ENCODE results near the gene CXCL6. TPM values are rescaled to one million over a fixed set of nuclear protein-coding genes. Genes with fewer than 3 reads are reported as not detected.

CXCL6 gene
- total and polyA plus RNA-seq, 4 donors: 0.79 to 2.9 (median 1.4) TPM

- Histone ChIP-seq H3K9me3 (ENCODE audit: control insufficient read depth, insufficient read depth, low read length) (no peaks in the 10 kb centered on the region), H3K4me1 (ENCODE audit: control insufficient read depth, insufficient read depth, low read length) (no peaks in the 10 kb centered on the region), H3K27me3 (ENCODE audit: control insufficient read depth, insufficient read depth, low read length) (no peaks in the 10 kb centered on the region), H3K27ac (ENCODE audit: low read depth, low read length) (no peak overlapping the region), H3K36me3 (ENCODE audit: control insufficient read depth, insufficient read depth, low read length) (no peaks in the 10 kb centered on the region), H3K4me3 (ENCODE audit: low read depth, low read length) (no peak overlapping the region)
- WGBS (ENCODE audit: insufficient coverage): 100% methylated on average over 2 of the region's 3 CpGs
- DNase-seq (ENCODE audit: low read depth in 4 of 6, low spot score in 6 of 6): no peak
Observed at GRCh38 chr4:73816814-73817213, 19.7 kb upstream of the CXCL6 start.

GRCh38 chr4:73817341-73817740 lies 19.1 kb upstream of the CXCL6 start:
- Histone ChIP-seq H3K4me3 (ENCODE audit: low read depth, low read length) (no peak overlapping the region), H3K9me3 (ENCODE audit: control insufficient read depth, insufficient read depth, low read length) (no peaks in the 10 kb centered on the region), H3K27me3 (ENCODE audit: control insufficient read depth, insufficient read depth, low read length) (no peaks in the 10 kb centered on the region), H3K36me3 (ENCODE audit: control insufficient read depth, insufficient read depth, low read length) (no peaks in the 10 kb centered on the region), H3K4me1 (ENCODE audit: control insufficient read depth, insufficient read depth, low read length) (no peaks in the 10 kb centered on the region), H3K27ac (ENCODE audit: low read depth, low read length) (no peak overlapping the region)
- no CpG with 5 or more reads among the region's 1 CpG for WGBS (ENCODE audit: insufficient coverage)
- no peak for DNase-seq (ENCODE audit: low read depth in 4 of 6, low spot score in 6 of 6)

GRCh38 chr4:73821325-73821724 lies 15.2 kb upstream of the CXCL6 start:
- Histone ChIP-seq H3K27me3 (ENCODE audit: control insufficient read depth, insufficient read depth, low read length) (no peaks in the 10 kb centered on the region), H3K27ac (ENCODE audit: low read depth, low read length) (no peak overlapping the region), H3K4me1 (ENCODE audit: control insufficient read depth, insufficient read depth, low read length) (no peaks in the 10 kb centered on the region), H3K9me3 (ENCODE audit: control insufficient read depth, insufficient read depth, low read length) (no peaks in the 10 kb centered on the region), H3K4me3 (ENCODE audit: low read depth, low read length) (no peak overlapping the region), H3K36me3 (ENCODE audit: control insufficient read depth, insufficient read depth, low read length) (no peaks in the 10 kb centered on the region)
- WGBS (ENCODE audit: insufficient coverage): no CpG with 5 or more reads among the region's 4 CpGs
- no peak for DNase-seq (ENCODE audit: low read depth in 4 of 6, low spot score in 6 of 6)

- H3K4me3 ChIP-seq (ENCODE audit: low read depth, low read length): no peak overlapping the region
- H3K27me3 ChIP-seq (ENCODE audit: control insufficient read depth, insufficient read depth, low read length): no peaks in the 10 kb centered on the region
- no peak for DNase-seq (ENCODE audit: low read depth in 4 of 6, low spot score in 6 of 6)
- no peak overlapping the region for H3K27ac ChIP-seq (ENCODE audit: low read depth, low read length)
- H3K4me1 ChIP-seq (ENCODE audit: control insufficient read depth, insufficient read depth, low read length): no peaks in the 10 kb centered on the region
- no peaks in the 10 kb centered on the region for H3K36me3 ChIP-seq (ENCODE audit: control insufficient read depth, insufficient read depth, low read length)
- 100% methylated on average over 1 of the region's 3 CpGs for WGBS (ENCODE audit: insufficient coverage)
- H3K9me3 ChIP-seq (ENCODE audit: control insufficient read depth, insufficient read depth, low read length): no peaks in the 10 kb centered on the region
Observed at GRCh38 chr4:73822389-73822788, 14.1 kb upstream of the CXCL6 start.

GRCh38 chr4:73822812-73823504 lies 13.5 kb upstream of the CXCL6 start:
- no peaks in the 10 kb centered on the region for H3K27me3 ChIP-seq (ENCODE audit: control insufficient read depth, insufficient read depth, low read length)
- DNase-seq (ENCODE audit: low read depth in 4 of 6, low spot score in 6 of 6): peak in 1 of 6 donors; percentile 13
- no peaks in the 10 kb centered on the region for H3K4me1 ChIP-seq (ENCODE audit: control insufficient read depth, insufficient read depth, low read length)
- no peak overlapping the region for H3K4me3 ChIP-seq (ENCODE audit: low read depth, low read length)
- no peak overlapping the region for H3K27ac ChIP-seq (ENCODE audit: low read depth, low read length)
- no peaks in the 10 kb centered on the region for H3K36me3 ChIP-seq (ENCODE audit: control insufficient read depth, insufficient read depth, low read length)
- H3K9me3 ChIP-seq (ENCODE audit: control insufficient read depth, insufficient read depth, low read length): no peaks in the 10 kb centered on the region

- DNase-seq (ENCODE audit: low read depth in 4 of 6, low spot score in 6 of 6): no peak
- no peaks in the 10 kb centered on the region for H3K9me3 ChIP-seq (ENCODE audit: control insufficient read depth, insufficient read depth, low read length)
- H3K4me3 ChIP-seq (ENCODE audit: low read depth, low read length): no peak overlapping the region
- no peaks in the 10 kb centered on the region for H3K4me1 ChIP-seq (ENCODE audit: control insufficient read depth, insufficient read depth, low read length)
- H3K27ac ChIP-seq (ENCODE audit: low read depth, low read length): no peak overlapping the region
- H3K36me3 ChIP-seq (ENCODE audit: control insufficient read depth, insufficient read depth, low read length): no peaks in the 10 kb centered on the region
- H3K27me3 ChIP-seq (ENCODE audit: control insufficient read depth, insufficient read depth, low read length): no peaks in the 10 kb centered on the region
Observed at GRCh38 chr4:73823760-73824159, 12.7 kb upstream of the CXCL6 start.

- Histone ChIP-seq H3K27me3 (ENCODE audit: control insufficient read depth, insufficient read depth, low read length) (no peaks in the 10 kb centered on the region), H3K27ac (ENCODE audit: low read depth, low read length) (no peak overlapping the region), H3K36me3 (ENCODE audit: control insufficient read depth, insufficient read depth, low read length) (no peaks in the 10 kb centered on the region), H3K9me3 (ENCODE audit: control insufficient read depth, insufficient read depth, low read length) (no peaks in the 10 kb centered on the region), H3K4me1 (ENCODE audit: control insufficient read depth, insufficient read depth, low read length) (no peaks in the 10 kb centered on the region), H3K4me3 (ENCODE audit: low read depth, low read length) (no peak overlapping the region)
- no peak for DNase-seq (ENCODE audit: low read depth in 4 of 6, low spot score in 6 of 6)
- WGBS (ENCODE audit: insufficient coverage): 100% methylated on average over 1 of the region's 3 CpGs
Observed at GRCh38 chr4:73828956-73829355, 7.5 kb upstream of the CXCL6 start.

- Histone ChIP-seq H3K27me3 (ENCODE audit: control insufficient read depth, insufficient read depth, low read length) (peaks cover under 1% of the 10 kb centered on the region), H3K4me1 (ENCODE audit: control insufficient read depth, insufficient read depth, low read length) (peaks cover 4% of the 10 kb centered on the region), H3K27ac (ENCODE audit: low read depth, low read length) (no peak overlapping the region), H3K9me3 (ENCODE audit: control insufficient read depth, insufficient read depth, low read length) (no peaks in the 10 kb centered on the region), H3K36me3 (ENCODE audit: control insufficient read depth, insufficient read depth, low read length) (no peaks in the 10 kb centered on the region), H3K4me3 (ENCODE audit: low read depth, low read length) (no peak overlapping the region)
- DNase-seq (ENCODE audit: low read depth in 4 of 6, low spot score in 6 of 6): no peak
- WGBS (ENCODE audit: insufficient coverage): no CpG with 5 or more reads among the region's 2 CpGs
Observed at GRCh38 chr4:73831569-73831968, 4.9 kb upstream of the CXCL6 start.

GRCh38 chr4:73832651-73833237 lies 3.7 kb upstream of the CXCL6 start:
- no peak overlapping the region for H3K4me3 ChIP-seq (ENCODE audit: low read depth, low read length)
- no peak for DNase-seq (ENCODE audit: low read depth in 4 of 6, low spot score in 6 of 6)
- no peak overlapping the region for H3K27ac ChIP-seq (ENCODE audit: low read depth, low read length)
- H3K36me3 ChIP-seq (ENCODE audit: control insufficient read depth, insufficient read depth, low read length): no peaks in the 10 kb centered on the region
- 90% methylated on average over 1 of the region's 1 CpG for WGBS (ENCODE audit: insufficient coverage)
- H3K9me3 ChIP-seq (ENCODE audit: control insufficient read depth, insufficient read depth, low read length): no peaks in the 10 kb centered on the region
- H3K27me3 ChIP-seq (ENCODE audit: control insufficient read depth, insufficient read depth, low read length): peaks cover 6% of the 10 kb centered on the region
- peaks cover 9% of the 10 kb centered on the region for H3K4me1 ChIP-seq (ENCODE audit: control insufficient read depth, insufficient read depth, low read length)

GRCh38 chr4:73839071-73839470 lies 2.6 kb downstream of the CXCL6 start:
- DNase-seq (ENCODE audit: low read depth in 4 of 6, low spot score in 6 of 6): no peak
- peaks cover 6% of the 10 kb centered on the region for H3K27me3 ChIP-seq (ENCODE audit: control insufficient read depth, insufficient read depth, low read length)
- no peak overlapping the region for H3K27ac ChIP-seq (ENCODE audit: low read depth, low read length)
- H3K4me1 ChIP-seq (ENCODE audit: control insufficient read depth, insufficient read depth, low read length): peaks cover 9% of the 10 kb centered on the region
- H3K9me3 ChIP-seq (ENCODE audit: control insufficient read depth, insufficient read depth, low read length): no peaks in the 10 kb centered on the region
- WGBS (ENCODE audit: insufficient coverage): 83% methylated on average over 3 of the region's 5 CpGs
- H3K36me3 ChIP-seq (ENCODE audit: control insufficient read depth, insufficient read depth, low read length): no peaks in the 10 kb centered on the region
- H3K4me3 ChIP-seq (ENCODE audit: low read depth, low read length): no peak overlapping the region

Measured in spinal cord (tissue), 10 donors.